OCI-LY7 (cell line): Measurements from ENCODE around the gene COL13A1. TPM values are rescaled to one million over a fixed set of nuclear protein-coding genes. Genes with fewer than 3 reads are reported as not detected.

Source experiments
- BruUV-seq: library from RNA; stranded (reverse); fragments of 400-500 nt; replicated peaks from 2 replicates; lab custom pipeline; 2021; lab: Mats Ljungman, UMichigan
- CTCF ChIA-PET: fragments of 300-600 bp; sonication (Branson Sonifier 250); formaldehyde crosslinking; loops from one replicate; lab custom pipeline; 2022; ENCODE audit warnings: antibody characterized with exemption; ENCODE audit not compliant: unreplicated experiment; lab: Charles Lee
- POLR2A ChIA-PET: fragments of 300-600 bp; sonication (Branson Sonifier 250); formaldehyde crosslinking; loops from one replicate; lab custom pipeline; 2022; ENCODE audit warnings: antibody characterized with exemption; lab: Charles Lee
- DNase-seq: peaks from one replicate; pipeline ENCODE4 v3.0.0-alpha.2; 2015; ENCODE audit warnings: low spot score
- H2AFZ ChIP-seq: fragments of 200-600 bp; sonication (generic), shearing (Covaris generic); 2 replicates; pipeline ENCODE4 v1.6.1; 2014; ENCODE audit warnings: mild to moderate bottlenecking, antibody characterized with exemption, low read length, moderate library complexity
- H3K27ac ChIP-seq: fragments of 200-600 bp; sonication (generic); 2 replicates; pipeline ENCODE4 v1.5.1; 2014; ENCODE audit warnings: mixed run types, low read depth, mild to moderate bottlenecking, moderate library complexity, low read length, inconsistent platforms; ENCODE audit not compliant: poor library complexity, severe bottlenecking
- H3K36me3 ChIP-seq: fragments of 200-600 bp; sonication (generic); 2 replicates; pipeline ENCODE4 v1.6.1; 2014; ENCODE audit warnings: mild to moderate bottlenecking, antibody characterized with exemption, low read length, moderate library complexity, mixed read lengths; ENCODE audit not compliant: insufficient read depth
- H3K4me1 ChIP-seq: fragments of 200-600 bp; sonication (generic); 2 replicates; pipeline ENCODE4 v1.5.1; 2014; ENCODE audit warnings: mild to moderate bottlenecking, low read length; ENCODE audit not compliant: insufficient read depth, poor library complexity, severe bottlenecking
- H3K4me2 ChIP-seq: fragments of 200-600 bp; sonication (generic); 2 replicates; pipeline ENCODE4 v1.6.1; 2014; ENCODE audit warnings: mild to moderate bottlenecking, low read length
- H3K4me3 ChIP-seq: fragments of 200-600 bp; sonication (generic); 2 replicates; pipeline ENCODE4 v1.5.1; 2014; ENCODE audit warnings: mild to moderate bottlenecking, low read depth, low read length; ENCODE audit not compliant: poor library complexity, severe bottlenecking
- H3K79me2 ChIP-seq: fragments of 200-600 bp; sonication (generic); 2 replicates; pipeline ENCODE4 v1.6.1; 2016; ENCODE audit warnings: low read depth, mild to moderate bottlenecking, low read length, moderate library complexity, mixed read lengths; ENCODE audit not compliant: insufficient read depth
- H3K9me2 ChIP-seq: fragments of 200-600 bp; sonication (generic); 2 replicates; pipeline ENCODE4 v1.6.1; 2016; ENCODE audit warnings: mild to moderate bottlenecking, low read length, mixed read lengths; ENCODE audit not compliant: insufficient read depth
- H3K9me3 ChIP-seq: fragments of 200-600 bp; sonication (generic); 2 replicates; pipeline ENCODE4 v1.6.1; 2014; ENCODE audit warnings: mild to moderate bottlenecking, mixed run types, low read length, mixed read lengths
- H4K20me1 ChIP-seq: fragments of 200-600 bp; sonication (generic); 2 replicates; pipeline ENCODE4 v1.6.1; 2014; ENCODE audit warnings: mild to moderate bottlenecking, antibody characterized with exemption, low read length, moderate library complexity, mixed read lengths; ENCODE audit not compliant: insufficient read depth
- CTCF ChIP-seq: fragments of 200-600 bp; sonication (generic); conservative IDR thresholded peaks from 2 replicates; pipeline ENCODE4 v1.5.1; 2014; ENCODE audit warnings: mild to moderate bottlenecking, antibody characterized with exemption, low read length, moderate library complexity, mixed read lengths
- EZH2phosphoT487 ChIP-seq: fragments of 200-600 bp; sonication (generic); IDR thresholded peaks from 2 replicates; pipeline ENCODE4 v1.6.1; 2018; ENCODE audit warnings: low read depth, borderline replicate concordance, mild to moderate bottlenecking, mixed run types, antibody characterized with exemption, low read length, moderate library complexity, mixed read lengths
- intact Hi-C: fragments of 100-400 bp; cut with micrococcal nuclease; formaldehyde crosslinking; loops from one replicate; pipeline ENCODE4 v1.10.0; 2022; ENCODE audit not compliant: unreplicated experiment
- total RNA-seq, 2 experiments: library from RNA; depleted of rRNA in 1 of 2; stranded (reverse); fragments of >200 nt in 1 of 2; shearing (Covaris generic) in 1 of 2; gene quantifications; 2 replicates each; pipeline ENCODE4 v1.2.3, GENCODE V29; 2014 to 2022

Gene COL13A1
- total RNA-seq, 2 experiments from 2014 or later = 0.06 TPM; not detected in 1

DNA sequence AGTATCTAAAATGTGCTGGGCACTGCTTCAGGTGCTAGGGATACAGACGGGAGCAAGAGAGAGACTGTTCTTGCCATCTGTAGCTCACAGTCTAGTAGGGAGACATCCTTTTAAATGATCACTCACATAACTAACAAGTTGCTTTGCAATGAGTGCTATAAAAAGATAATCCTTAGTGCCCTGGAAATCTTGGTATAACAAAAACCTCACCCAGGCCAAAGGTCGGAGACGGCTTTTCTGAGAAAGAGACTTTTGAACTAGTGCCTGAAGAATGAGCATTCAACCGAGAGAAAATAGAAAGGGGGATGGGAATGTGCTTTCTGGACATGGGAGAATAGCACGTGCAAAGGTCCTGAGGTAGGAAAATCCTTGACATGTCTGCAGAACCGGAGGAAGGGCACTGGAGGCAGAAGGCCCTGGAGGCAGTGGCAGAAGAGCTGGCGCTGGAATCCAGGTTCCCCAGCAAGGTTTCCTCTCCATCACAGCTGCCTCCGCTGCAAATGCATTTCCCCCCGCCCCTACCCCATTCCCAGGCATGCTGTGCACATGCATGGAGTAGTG, 89.4 kb downstream of the COL13A1 start:
- no TSS peak for BruUV-seq

DNA sequence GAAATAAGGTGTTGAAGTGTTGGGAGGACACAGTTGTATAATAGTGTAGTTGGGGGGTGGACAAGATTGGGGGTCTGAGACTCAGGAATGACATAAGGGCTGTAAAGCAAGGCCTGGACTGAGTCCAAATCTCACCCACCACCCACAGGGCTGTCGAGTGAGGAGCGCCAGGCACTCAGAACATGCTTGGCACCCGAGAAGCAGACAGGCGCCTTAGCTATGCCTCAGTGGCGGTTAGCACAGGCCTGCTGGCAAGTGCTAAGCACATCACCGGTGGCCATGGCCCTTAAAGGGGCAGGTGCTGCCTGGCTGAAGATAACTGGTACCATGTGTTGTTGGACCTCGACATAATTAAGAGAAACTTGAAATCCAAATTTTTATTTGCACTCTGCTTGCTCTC, 90.7 kb downstream of the COL13A1 start:
- H3K9me3 ChIP-seq = no peaks in the 10 kb centered on the region
- H3K36me3 ChIP-seq = no peaks in the 10 kb centered on the region
- H3K4me1 ChIP-seq = no peaks in the 10 kb centered on the region
- no peak overlapping the region for H3K4me3 ChIP-seq
- intact Hi-C loops = no loop called here
- no peaks in the 10 kb centered on the region for H4K20me1 ChIP-seq
- H3K27ac ChIP-seq = no peak overlapping the region
- no peaks in the 10 kb centered on the region for H3K9me2 ChIP-seq
- no peak for DNase-seq
- H3K4me2 ChIP-seq = no peak overlapping the region
- no peak overlapping the region for H2AFZ ChIP-seq
- no peaks in the 10 kb centered on the region for H3K79me2 ChIP-seq
- ChIA-PET POLR2A (no interaction called here), CTCF (no interaction called here)
- TF ChIP-seq CTCF (no peak), EZH2phosphoT487 (no peak)
- no TSS peak for BruUV-seq

More for the DNA sequence above, 89.4 kb downstream of the COL13A1 start:
- no peak overlapping the region for H3K27ac ChIP-seq
- H3K9me3 ChIP-seq = no peaks in the 10 kb centered on the region
- no peak overlapping the region for H2AFZ ChIP-seq
- no peaks in the 10 kb centered on the region for H3K4me1 ChIP-seq
- DNase-seq = no peak
- H3K9me2 ChIP-seq = no peaks in the 10 kb centered on the region
- H3K79me2 ChIP-seq = no peaks in the 10 kb centered on the region
- TF ChIP-seq CTCF = no peak
- no peak for TF ChIP-seq EZH2phosphoT487
- no peaks in the 10 kb centered on the region for H3K36me3 ChIP-seq
- POLR2A ChIA-PET = no interaction called here
- CTCF ChIA-PET = no interaction called here
- no peak overlapping the region for H3K4me2 ChIP-seq
- H4K20me1 ChIP-seq = no peaks in the 10 kb centered on the region
- no peak overlapping the region for H3K4me3 ChIP-seq
- intact Hi-C loops = no loop called here

GRCh38 chr10:69892816-69893215, 91.1 kb downstream of the COL13A1 start:
- POLR2A ChIA-PET = no interaction called here

More at GRCh38 chr10:69892816-69893215, 91.1 kb downstream of the COL13A1 start:
- Histone ChIP-seq H3K36me3 (no peaks in the 10 kb centered on the region), H3K4me1 (no peaks in the 10 kb centered on the region), H3K79me2 (no peaks in the 10 kb centered on the region), H3K4me3 (no peak overlapping the region), H4K20me1 (no peaks in the 10 kb centered on the region), H2AFZ (no peak overlapping the region), H3K9me2 (no peaks in the 10 kb centered on the region), H3K9me3 (no peaks in the 10 kb centered on the region), H3K4me2 (no peak overlapping the region), H3K27ac (no peak overlapping the region)
- TF ChIP-seq EZH2phosphoT487 (no peak), CTCF (no peak)
- intact Hi-C loops = no loop called here
- no peak for DNase-seq
- no TSS peak for BruUV-seq
- CTCF ChIA-PET = no interaction called here
